GM19463 (cell line): ENCODE results near the gene TIE1.

Experiments
- ATAC-seq: cut with Tn5 transposase; IDR thresholded peaks from one replicate; pipeline ENCODE4 v1.9.1; 2021; ENCODE audit warnings: mild to moderate bottlenecking, moderate library complexity; ENCODE audit not compliant: unreplicated experiment

TIE1 gene

GRCh38 chr1:43292679-43293078, 8.1 kb upstream of the TIE1 start:
- no peak for ATAC-seq

GRCh38 chr1:43293176-43293575, 7.6 kb upstream of the TIE1 start:
- no peak for ATAC-seq

- ATAC-seq, result no peak
These were observed 6.7 kb upstream of the TIE1 start for GRCh38 chr1:43293896-43294760.

- ATAC-seq, result no peak
These were observed 6.0 kb upstream of the TIE1 start for GRCh38 chr1:43294761-43295160.

- no peak for ATAC-seq
These were observed 4.6 kb upstream of the TIE1 start for GRCh38 chr1:43296207-43296606.

- ATAC-seq, result no peak
These were observed 2.7 kb upstream of the TIE1 start for GRCh38 chr1:43298055-43298454.

- ATAC-seq, result no peak
These were observed 1.7 kb upstream of the TIE1 start for GRCh38 chr1:43299101-43299500.

GRCh38 chr1:43302201-43302600, 1.4 kb downstream of the TIE1 start:
- ATAC-seq, result no peak

- no peak for ATAC-seq
These were observed 2.1 kb downstream of the TIE1 start for GRCh38 chr1:43302721-43303470.

GRCh38 chr1:43303471-43304313, 2.9 kb downstream of the TIE1 start:
- ATAC-seq, result no peak

- ATAC-seq, result no peak
These were observed 3.5 kb downstream of the TIE1 start for GRCh38 chr1:43304314-43304681.

GRCh38 chr1:43304771-43305300, 4.1 kb downstream of the TIE1 start:
- no peak for ATAC-seq

GRCh38 chr1:43305461-43305860, 4.7 kb downstream of the TIE1 start:
- ATAC-seq, result no peak

GRCh38 chr1:43305926-43306687, 5.3 kb downstream of the TIE1 start:
- ATAC-seq, result no peak

GRCh38 chr1:43306688-43307457, 6.1 kb downstream of the TIE1 start:
- ATAC-seq, result no peak

- no peak for ATAC-seq
These were observed 6.8 kb downstream of the TIE1 start for GRCh38 chr1:43307458-43308158.

- ATAC-seq, result no peak
These were observed 8.0 kb downstream of the TIE1 start for GRCh38 chr1:43308635-43309404.

- ATAC-seq, result no peak
These were observed 8.7 kb downstream of the TIE1 start for GRCh38 chr1:43309405-43310025.
